GM19455 (cell line): ENCODE data around the gene NEURL1.
"Not testable (repeated sequence)": the region's sequence is repeated elsewhere in the genome, so short reads cannot be mapped to it uniquely, and the experiment has no call there.

ENCODE experiments used
- ATAC-seq: cut with Tn5 transposase; IDR thresholded peaks from one replicate; pipeline ENCODE4 v1.9.1; 2021; ENCODE audit not compliant: unreplicated experiment

Gene NEURL1

GRCh38 chr10:103493916-103494877 lies 692 bp downstream of the NEURL1 start:
- no peak for ATAC-seq

- ATAC-seq = no peak
These were observed 1.8 kb downstream of the NEURL1 start for GRCh38 chr10:103495321-103495720.

GRCh38 chr10:103497161-103497915 lies 3.8 kb downstream of the NEURL1 start:
- no peak for ATAC-seq

- no peak for ATAC-seq
These were observed 5.6 kb downstream of the NEURL1 start for GRCh38 chr10:103498936-103499638.

GRCh38 chr10:103499881-103500280 lies 6.4 kb downstream of the NEURL1 start:
- ATAC-seq = no peak

- ATAC-seq = no peak
These were observed 7.0 kb downstream of the NEURL1 start for GRCh38 chr10:103500481-103500880.

- ATAC-seq = no peak
These were observed 7.7 kb downstream of the NEURL1 start for GRCh38 chr10:103501186-103501585.

- no peak for ATAC-seq
These were observed 9.6 kb downstream of the NEURL1 start for GRCh38 chr10:103502849-103503660.

- not testable (repeated sequence) for ATAC-seq
These were observed 10.3 kb downstream of the NEURL1 start for GRCh38 chr10:103503777-103504176.

GRCh38 chr10:103504181-103504783 lies 10.8 kb downstream of the NEURL1 start:
- no peak for ATAC-seq

- no peak for ATAC-seq
These were observed 12.6 kb downstream of the NEURL1 start for GRCh38 chr10:103506061-103506460.

GRCh38 chr10:103507235-103508191 lies 14.0 kb downstream of the NEURL1 start:
- ATAC-seq = no peak

- no peak for ATAC-seq
These were observed 16.7 kb downstream of the NEURL1 start for GRCh38 chr10:103510046-103510685.

GRCh38 chr10:103510791-103511752 lies 17.6 kb downstream of the NEURL1 start:
- no peak for ATAC-seq

- no peak for ATAC-seq
These were observed 18.7 kb downstream of the NEURL1 start for GRCh38 chr10:103512166-103512565.

GRCh38 chr10:103512591-103513379 lies 19.3 kb downstream of the NEURL1 start:
- no peak for ATAC-seq
